Lung microvascular endothelial cell (primary cell): Measurements from ENCODE around the gene NUP205. TPM values are rescaled to one million over a fixed set of nuclear protein-coding genes. Genes with fewer than 3 reads are reported as not detected.

Experiments
- DNase-seq, 2 donors: peaks; one replicate each; pipeline versions ENCODE4 v3.0.0 to v3.0.0-alpha.2; 2010; ENCODE audit warnings: low read depth in 2 of 2
- total RNA-seq: library from RNA; depleted of rRNA; stranded (reverse); fragments of >200 nt; gene quantifications from 2 replicates; pipeline ENCODE4 v1.2.1, GENCODE V29; 2014

NUP205 gene
- total RNA-seq, 1 donor from 2014 or later: 27.8 TPM

DNA sequence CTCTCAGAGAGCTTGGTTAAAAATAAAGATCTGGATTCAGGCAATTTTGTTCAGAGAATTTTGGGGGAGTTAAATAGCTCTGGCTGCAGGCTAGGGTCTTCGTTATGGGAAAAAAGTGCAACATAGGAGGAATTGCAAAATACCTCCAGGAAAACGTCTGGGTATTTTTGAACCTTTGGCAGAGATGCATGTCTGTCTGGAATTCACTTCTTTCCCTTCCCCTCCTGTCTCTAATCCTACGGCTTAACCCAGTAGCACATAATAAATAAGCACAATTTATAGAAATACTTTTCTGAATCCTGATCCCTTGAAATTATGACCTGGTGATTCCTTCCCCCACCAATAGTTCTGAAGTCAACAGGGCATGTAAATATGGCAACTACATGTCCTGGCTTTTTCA lies 19.3 kb upstream of the NUP205 start:
- DNase-seq: no peak

- no peak for DNase-seq
These were observed 18.1 kb upstream of the NUP205 start for GRCh38 chr7:135539629-135540028.

DNA sequence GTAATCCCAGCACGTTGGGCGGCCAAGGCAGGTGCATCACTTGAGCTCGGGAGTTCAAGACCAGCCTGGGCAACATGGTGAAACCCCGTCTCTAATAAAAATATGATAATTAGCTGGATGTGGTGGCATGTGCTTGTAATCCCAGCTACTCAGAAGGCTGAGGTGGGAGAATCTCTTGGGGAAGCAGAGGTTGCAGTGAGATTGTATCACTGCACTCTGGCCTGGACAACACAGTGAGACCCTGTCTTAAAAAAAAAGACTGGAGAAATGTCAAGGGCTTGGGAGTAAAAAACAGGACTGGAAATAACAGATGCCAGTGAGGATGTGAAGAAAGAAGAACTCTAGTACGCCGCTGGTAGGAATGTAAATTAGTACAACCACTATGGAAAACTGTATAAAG lies 16.7 kb upstream of the NUP205 start:
- DNase-seq: no peak

GRCh38 chr7:135550196-135550595 lies 7.5 kb upstream of the NUP205 start:
- DNase-seq: no peak

DNA sequence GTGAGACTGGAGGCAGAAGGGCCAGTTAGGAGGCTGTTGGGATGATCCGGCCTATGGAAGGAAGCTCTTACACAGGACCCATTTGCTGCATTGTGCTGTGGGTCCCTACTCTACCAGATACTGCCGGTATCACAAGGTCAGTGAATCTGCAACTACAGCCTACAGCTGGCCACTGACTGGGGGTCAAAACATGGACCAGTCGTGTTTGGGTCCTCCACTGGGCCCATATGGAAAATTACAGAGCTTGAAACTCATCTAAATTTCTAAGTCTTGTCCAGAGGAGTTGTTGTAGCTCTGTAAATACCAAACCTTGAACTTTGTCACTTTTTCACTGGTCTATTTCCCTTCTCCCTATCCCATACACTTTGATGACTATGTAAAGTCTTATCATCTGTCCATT lies 5.6 kb upstream of the NUP205 start:
- no peak for DNase-seq

GRCh38 chr7:135553346-135553745 lies 4.4 kb upstream of the NUP205 start:
- DNase-seq: no peak

DNA sequence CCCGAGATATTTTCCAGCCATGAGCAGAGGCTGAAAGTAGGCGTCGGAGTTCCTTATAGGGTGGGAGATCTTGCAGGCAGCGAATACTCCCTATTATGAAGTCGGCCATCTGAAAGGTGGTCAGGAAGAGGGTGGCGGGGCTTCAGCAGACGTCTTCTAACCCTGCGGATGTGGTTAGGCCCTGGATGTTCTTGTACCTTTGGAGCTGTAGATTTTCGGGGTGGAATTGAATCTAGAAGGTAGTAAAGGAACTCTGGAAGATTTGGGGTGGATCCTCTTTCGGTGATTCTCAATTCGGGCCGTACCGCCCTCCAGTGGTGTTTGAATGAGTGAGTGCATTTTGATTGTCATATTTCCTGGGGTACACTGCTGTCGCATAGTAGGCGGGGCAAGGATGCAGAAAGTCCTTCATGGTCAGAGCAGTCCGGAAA lies 635 bp downstream of the NUP205 start:
- peak; percentile 55 to 60 for DNase-seq

DNA sequence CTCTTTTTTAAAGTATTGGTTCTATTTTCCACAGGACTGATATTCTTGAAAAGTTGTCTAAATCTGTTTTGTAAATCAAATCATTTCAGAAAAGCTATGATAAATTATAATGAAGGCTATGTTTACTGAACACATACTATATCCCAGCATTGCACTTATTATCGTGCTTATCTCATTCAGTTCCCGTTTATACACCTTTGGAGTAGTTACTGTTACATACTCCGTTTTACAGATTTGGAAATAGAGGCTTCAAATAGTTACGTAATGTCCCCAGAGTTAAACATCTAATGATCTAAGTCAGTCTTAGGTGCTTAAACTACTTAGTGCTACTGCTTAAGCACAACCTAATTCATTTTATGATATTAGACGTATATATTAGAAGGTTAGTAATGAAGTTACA lies 1.2 kb downstream of the NUP205 start:
- no peak for DNase-seq

DNA sequence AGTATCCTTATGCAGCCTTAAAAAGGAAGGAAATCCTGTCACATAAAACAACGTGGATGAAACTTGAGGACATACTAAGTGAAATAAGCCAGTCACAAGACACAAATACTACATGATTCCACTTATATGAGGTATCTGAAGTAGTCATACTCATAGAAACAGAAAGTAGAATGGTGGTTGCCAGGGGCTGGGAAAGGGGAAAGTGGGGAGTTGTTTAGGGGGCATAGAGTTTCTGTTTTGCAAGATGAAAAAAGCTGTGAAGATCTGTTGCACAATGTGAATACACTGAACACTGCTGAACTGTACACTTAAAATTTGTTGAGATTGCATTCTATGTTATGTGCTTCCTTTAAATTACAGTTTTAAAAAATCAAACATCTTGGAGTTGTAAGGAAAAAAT lies 2.9 kb downstream of the NUP205 start:
- DNase-seq: no peak

GRCh38 chr7:135562720-135563119 lies 5.0 kb downstream of the NUP205 start:
- DNase-seq: no peak

- no peak for DNase-seq
These were observed 14.1 kb downstream of the NUP205 start for GRCh38 chr7:135571834-135572233.

- DNase-seq: no peak
These were observed 15.8 kb downstream of the NUP205 start for GRCh38 chr7:135573541-135573940.

DNA sequence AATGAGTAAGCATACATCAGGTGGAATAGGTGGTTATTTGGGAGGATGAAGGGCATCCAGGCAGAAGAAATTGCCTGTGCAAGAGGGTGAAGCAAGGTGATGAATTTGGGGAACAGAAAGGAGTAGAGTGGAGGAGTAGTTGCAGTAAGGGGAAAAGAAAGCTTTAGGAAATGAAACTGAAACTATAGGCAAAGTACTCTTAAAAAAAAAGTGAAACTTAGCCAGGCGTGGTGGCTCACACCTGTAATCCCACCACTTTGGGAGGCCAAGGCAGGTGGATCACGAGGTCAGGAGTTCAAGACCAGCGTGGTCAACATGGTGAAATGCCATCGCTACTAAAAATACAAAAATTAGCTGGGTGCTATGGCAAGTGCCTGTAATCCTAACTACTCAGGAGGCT lies 17.6 kb downstream of the NUP205 start:
- DNase-seq: no peak

DNA sequence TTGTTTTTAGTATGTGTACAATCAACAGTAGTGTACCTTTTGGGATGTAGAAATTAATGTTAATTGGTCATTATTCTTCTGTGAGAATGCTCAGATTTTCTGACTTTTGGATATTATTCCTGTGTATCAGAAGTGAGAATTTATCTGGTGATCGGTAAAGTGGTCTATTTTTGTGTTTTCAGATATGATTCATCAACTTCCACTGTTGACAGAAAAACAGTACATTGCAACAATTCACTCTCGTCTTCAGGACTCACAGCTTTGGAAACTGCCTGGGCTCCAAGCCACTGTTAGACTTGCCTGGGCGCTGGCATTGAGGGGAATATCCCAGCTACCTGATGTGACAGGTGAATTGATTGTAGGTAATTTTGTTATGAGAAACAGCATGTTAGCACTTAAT lies 20.9 kb downstream of the NUP205 start:
- peak; percentile 16 to 27 for DNase-seq

- DNase-seq: no peak
These were observed 26.9 kb downstream of the NUP205 start for GRCh38 chr7:135584362-135585353.

DNA sequence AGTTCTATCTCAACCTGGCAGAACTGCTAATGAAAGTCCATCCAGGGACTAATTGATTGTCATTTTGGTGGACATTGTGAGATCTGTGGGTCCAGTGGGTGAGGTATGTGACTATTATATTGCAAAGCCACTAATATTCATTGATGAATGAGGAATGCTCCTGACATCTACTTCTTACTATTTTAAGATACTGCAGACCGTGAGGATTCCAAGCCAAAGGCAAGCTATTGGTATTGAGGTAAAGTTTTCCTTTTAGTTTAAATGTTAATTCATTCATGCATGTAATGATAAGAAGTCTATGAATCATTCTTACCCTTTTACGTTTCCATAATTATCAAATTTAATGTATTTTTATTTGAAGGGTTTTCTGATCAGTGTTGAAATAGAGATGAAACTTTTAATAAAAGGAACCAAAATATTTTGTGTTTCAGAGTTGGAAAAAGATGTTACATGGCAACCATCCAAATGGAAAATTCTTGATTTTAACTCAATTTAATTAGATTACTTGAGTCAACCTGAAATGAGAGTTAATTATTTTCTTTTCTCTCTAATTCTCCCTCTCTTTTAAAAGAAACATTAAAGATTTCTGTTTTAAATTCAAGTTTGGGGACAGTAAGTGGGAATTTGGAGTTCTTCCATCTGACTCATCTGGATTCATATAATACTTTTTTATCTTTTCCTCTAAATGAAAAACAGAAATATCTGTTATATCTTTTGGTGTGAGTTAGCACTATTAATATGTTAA lies 39.6 kb downstream of the NUP205 start:
- no peak for DNase-seq

DNA sequence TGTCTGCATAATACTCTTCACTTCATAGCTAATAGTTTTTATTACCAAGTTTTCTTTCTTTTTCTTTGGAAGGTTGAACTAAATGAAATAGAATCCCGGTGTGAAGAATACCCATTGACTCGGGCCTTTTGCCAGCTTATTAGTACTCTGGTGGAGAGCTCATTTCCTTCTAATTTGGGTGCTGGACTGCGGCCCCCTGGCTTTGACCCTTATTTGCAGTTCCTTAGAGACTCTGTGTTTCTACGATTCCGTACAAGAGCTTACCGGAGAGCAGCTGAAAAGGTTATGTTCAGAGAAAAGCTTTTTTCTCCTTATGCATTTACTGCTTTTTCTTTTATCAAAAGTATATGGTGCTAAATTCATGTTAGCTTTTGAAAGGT lies 40.2 kb downstream of the NUP205 start:
- no peak for DNase-seq

GRCh38 chr7:135599471-135599870 lies 41.8 kb downstream of the NUP205 start:
- DNase-seq: no peak

DNA sequence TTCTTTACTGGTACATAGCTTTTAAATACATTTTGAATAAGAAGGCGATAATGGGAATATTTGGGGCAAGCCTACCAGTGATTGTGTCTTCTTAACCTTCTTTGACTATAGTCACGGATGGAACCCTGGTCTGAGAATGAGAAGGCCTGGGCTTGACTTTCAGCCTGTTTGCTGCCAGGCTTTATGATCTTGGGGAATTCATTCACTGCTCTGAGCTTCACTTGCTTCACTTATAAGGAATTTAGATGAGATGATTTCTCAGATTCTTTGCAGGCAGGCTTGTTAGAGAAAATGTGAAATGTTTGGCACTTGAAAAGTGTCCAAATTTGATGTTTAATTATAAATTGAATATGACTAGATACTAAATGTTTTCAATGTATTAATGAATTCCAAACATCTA lies 42.5 kb downstream of the NUP205 start:
- DNase-seq: no peak

GRCh38 chr7:135601182-135601581 lies 43.5 kb downstream of the NUP205 start:
- peak in 1 of 2 donors; percentile 12 for DNase-seq

DNA sequence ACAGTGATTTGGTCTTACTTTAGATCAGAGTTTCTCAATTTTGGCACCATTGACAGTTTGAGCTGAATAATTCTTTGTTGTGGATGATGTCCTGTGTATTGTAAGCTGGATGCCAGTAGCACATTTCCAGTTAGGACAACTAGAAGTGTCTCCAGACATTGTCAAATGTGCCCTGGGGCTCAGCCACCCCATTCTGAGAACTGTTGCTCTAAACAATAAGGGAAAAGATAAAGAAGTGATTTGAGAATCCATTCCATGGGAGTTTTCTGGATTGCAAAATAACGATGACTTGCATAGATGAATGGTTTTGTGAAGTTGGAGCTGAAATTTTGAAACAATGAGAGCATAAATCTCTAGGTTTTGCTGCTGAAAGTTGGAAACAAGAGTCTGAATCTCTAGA lies 44.6 kb downstream of the NUP205 start:
- no peak for DNase-seq

GRCh38 chr7:135616136-135616535 lies 58.4 kb downstream of the NUP205 start:
- DNase-seq: no peak

- DNase-seq: no peak
These were observed 60.1 kb downstream of the NUP205 start for GRCh38 chr7:135617781-135618180.
